ENCODE measurements around the gene CLEC5A. TPM values are rescaled to one million over a fixed set of nuclear protein-coding genes. Genes with fewer than 3 reads are reported as not detected.
A peak's percentile ranks its signal among the peaks of the same experiment; 100 is the strongest.

CLEC5A gene
- polyA plus RNA-seq, 6 donors from 2014 or later, result 0.08 TPM; not detected in 5

GRCh38 chr7:141974831-141975230 lies 28.1 kb upstream of the CLEC5A start:
- Mint-ChIP-seq H3K36me3 (no peaks in the 10 kb centered on the region), H3K27ac (peak overlapping the region in 2 of 6 donors; percentile 9 to 44), H3K4me1 (peaks cover 10 to 29% (median 26%) of the 10 kb centered on the region in 3 donors), H3K4me3 (no peak overlapping the region), H3K9me3 (peaks cover 0 to 9% (median 5%) of the 10 kb centered on the region in 7 donors), H3K27me3 (no peaks in the 10 kb centered on the region)
- DNase-seq, result peak; percentile 9
- no peak for ATAC-seq (ENCODE audit: low read depth in 2 of 2)

GRCh38 chr7:141973673-141974072 lies 26.9 kb upstream of the CLEC5A start, which contains the start of gene TAS2R38:
Gene TAS2R38, minus strand, starts transcription at chr7:141973773. Its CDS starts 84 bp downstream, at chr7:141973689.
- DNase-seq (no peak), ATAC-seq (ENCODE audit: low read depth in 2 of 2) (no peak)
- H3K9me3 Mint-ChIP-seq, result peaks cover 0 to 3% (median 0%) of the 10 kb centered on the region in 7 donors
- peak within 1 kb of the TSS in 5 of 6 donors; percentile 9 to 72 (median 51) for H3K27ac Mint-ChIP-seq
- H3K36me3 Mint-ChIP-seq, result no peaks in the 10 kb centered on the region
- no peaks in the 10 kb centered on the region for H3K27me3 Mint-ChIP-seq
- peaks cover 5 to 21% (median 18%) of the 10 kb centered on the region in 3 donors for H3K4me1 Mint-ChIP-seq
- peak within 1 kb of the TSS in 2 of 8 donors; percentile 5 to 7 for H3K4me3 Mint-ChIP-seq

GRCh38 chr7:141960687-141961422 lies 14.1 kb upstream of the CLEC5A start:
- H3K27ac Mint-ChIP-seq, result peak overlapping the region; percentile 38 to 92 (median 84)

GRCh38 chr7:141956084-141956483 lies 9.3 kb upstream of the CLEC5A start:
- H3K27ac Mint-ChIP-seq, result no peak overlapping the region
- H3K4me1 Mint-ChIP-seq, result peaks cover 16 to 28% (median 27%) of the 10 kb centered on the region in 3 donors
- DNase-seq, result peak; percentile 14
- peak; percentile 56 to 67 for ATAC-seq (ENCODE audit: low read depth in 2 of 2)
- peaks cover 0 to 7% (median 0%) of the 10 kb centered on the region in 7 donors for H3K9me3 Mint-ChIP-seq
- no peaks in the 10 kb centered on the region for H3K36me3 Mint-ChIP-seq
- H3K4me3 Mint-ChIP-seq, result peak overlapping the region in 3 of 8 donors; percentile 18 to 41 (median 29)
- H3K27me3 Mint-ChIP-seq, result no peaks in the 10 kb centered on the region

More at GRCh38 chr7:141960687-141961422, 14.1 kb upstream of the CLEC5A start:
- Mint-ChIP-seq H3K4me3 (peak overlapping the region in 6 of 8 donors; percentile 0 to 72 (median 36)), H3K9me3 (peaks cover 0 to 7% (median 2%) of the 10 kb centered on the region in 7 donors), H3K36me3 (no peaks in the 10 kb centered on the region), H3K27me3 (no peaks in the 10 kb centered on the region), H3K4me1 (peaks cover 18 to 27% (median 24%) of the 10 kb centered on the region in 3 donors)
- ATAC-seq (ENCODE audit: low read depth in 2 of 2), result peak; percentile 85 to 88
- peak; percentile 53 for DNase-seq

GRCh38 chr7:141954334-141954733 lies 7.6 kb upstream of the CLEC5A start:
- ATAC-seq (ENCODE audit: low read depth in 2 of 2), result no peak
- H3K27me3 Mint-ChIP-seq, result no peaks in the 10 kb centered on the region
- no peak overlapping the region for H3K27ac Mint-ChIP-seq
- peaks cover 0 to 5% (median 0%) of the 10 kb centered on the region in 7 donors for H3K9me3 Mint-ChIP-seq
- no peak for DNase-seq
- no peak overlapping the region for H3K4me3 Mint-ChIP-seq
- H3K36me3 Mint-ChIP-seq, result no peaks in the 10 kb centered on the region
- H3K4me1 Mint-ChIP-seq, result peaks cover 4 to 14% (median 13%) of the 10 kb centered on the region in 3 donors

GRCh38 chr7:141952461-141952860 lies 5.7 kb upstream of the CLEC5A start:
- Mint-ChIP-seq H3K36me3 (no peaks in the 10 kb centered on the region), H3K27me3 (no peaks in the 10 kb centered on the region), H3K27ac (no peak overlapping the region), H3K9me3 (peaks cover 0 to 4% (median 0%) of the 10 kb centered on the region in 7 donors), H3K4me1 (peaks cover 4 to 13% (median 12%) of the 10 kb centered on the region in 3 donors), H3K4me3 (no peak overlapping the region)
- DNase-seq (no peak), ATAC-seq (ENCODE audit: low read depth in 2 of 2) (no peak)

- H3K27me3 Mint-ChIP-seq, result no peaks in the 10 kb centered on the region
- H3K9me3 Mint-ChIP-seq, result no peaks in the 10 kb centered on the region
- no peak overlapping the region for H3K4me3 Mint-ChIP-seq
- peaks cover 0 to 7% (median 3%) of the 10 kb centered on the region in 3 donors for H3K4me1 Mint-ChIP-seq
- DNase-seq (no peak), ATAC-seq (ENCODE audit: low read depth in 2 of 2) (no peak)
- H3K27ac Mint-ChIP-seq, result no peak overlapping the region
- H3K36me3 Mint-ChIP-seq, result no peaks in the 10 kb centered on the region
Observed at GRCh38 chr7:141950806-141951205, 4.0 kb upstream of the CLEC5A start.

DNA sequence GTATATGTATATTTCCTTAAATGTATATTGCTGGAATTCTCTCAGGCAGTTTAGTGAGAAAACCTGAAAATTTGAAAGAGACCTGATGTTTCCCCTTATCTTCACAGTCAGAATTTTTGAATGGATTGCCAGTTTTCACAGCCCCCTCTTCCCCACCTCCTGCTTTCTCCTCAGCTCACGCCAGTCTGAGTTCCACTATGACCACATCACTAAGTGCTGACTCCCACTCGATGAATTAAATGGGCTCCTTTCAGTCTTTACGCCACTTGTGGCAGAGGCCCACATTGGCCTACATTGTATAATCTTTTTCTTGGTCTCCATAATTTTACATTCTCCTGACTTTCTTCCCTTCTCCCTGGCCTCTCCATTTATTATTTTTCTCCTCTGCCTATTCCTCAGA lies 3.1 kb upstream of the CLEC5A start:
- Mint-ChIP-seq H3K4me1 (peaks cover 0 to 10% (median 5%) of the 10 kb centered on the region in 3 donors), H3K4me3 (no peak overlapping the region), H3K27me3 (no peaks in the 10 kb centered on the region), H3K36me3 (no peaks in the 10 kb centered on the region), H3K9me3 (no peaks in the 10 kb centered on the region), H3K27ac (no peak overlapping the region)
- DNase-seq (no peak), ATAC-seq (ENCODE audit: low read depth in 2 of 2) (no peak)

- H3K27ac Mint-ChIP-seq, result no peak overlapping the region
- H3K27me3 Mint-ChIP-seq, result no peaks in the 10 kb centered on the region
- ATAC-seq (ENCODE audit: low read depth in 2 of 2), result no peak
- H3K4me1 Mint-ChIP-seq, result peaks cover 0 to 10% (median 5%) of the 10 kb centered on the region in 3 donors
- no peak overlapping the region for H3K4me3 Mint-ChIP-seq
- no peaks in the 10 kb centered on the region for H3K36me3 Mint-ChIP-seq
- no peaks in the 10 kb centered on the region for H3K9me3 Mint-ChIP-seq
- DNase-seq, result no peak
Observed at GRCh38 chr7:141949451-141949850, 2.7 kb upstream of the CLEC5A start.

DNA sequence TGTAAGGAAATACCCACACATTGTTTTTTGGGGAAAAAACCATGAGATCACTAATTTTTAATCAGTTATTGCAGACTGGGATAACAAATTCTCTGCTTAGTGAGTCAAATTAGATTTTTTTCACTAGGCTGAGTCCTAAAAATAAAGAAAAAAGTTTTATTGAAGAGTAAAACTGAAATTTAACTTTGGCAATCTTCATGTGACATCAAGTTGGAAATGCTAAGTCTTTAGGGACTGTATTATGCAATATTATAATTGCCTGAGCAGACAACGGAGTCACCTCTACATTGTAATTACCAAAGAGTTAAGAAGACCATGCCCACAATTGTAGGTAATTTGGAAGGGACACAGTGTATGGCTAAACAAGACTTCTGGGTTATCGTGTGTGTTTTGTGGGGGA lies 2.2 kb upstream of the CLEC5A start:
- ATAC-seq (ENCODE audit: low read depth in 2 of 2), result no peak
- peaks cover 0 to 10% (median 5%) of the 10 kb centered on the region in 3 donors for H3K4me1 Mint-ChIP-seq
- H3K4me3 Mint-ChIP-seq, result no peak overlapping the region
- no peaks in the 10 kb centered on the region for H3K36me3 Mint-ChIP-seq
- H3K27ac Mint-ChIP-seq, result no peak overlapping the region
- H3K9me3 Mint-ChIP-seq, result no peaks in the 10 kb centered on the region
- DNase-seq, result no peak
- H3K27me3 Mint-ChIP-seq, result no peaks in the 10 kb centered on the region

DNA sequence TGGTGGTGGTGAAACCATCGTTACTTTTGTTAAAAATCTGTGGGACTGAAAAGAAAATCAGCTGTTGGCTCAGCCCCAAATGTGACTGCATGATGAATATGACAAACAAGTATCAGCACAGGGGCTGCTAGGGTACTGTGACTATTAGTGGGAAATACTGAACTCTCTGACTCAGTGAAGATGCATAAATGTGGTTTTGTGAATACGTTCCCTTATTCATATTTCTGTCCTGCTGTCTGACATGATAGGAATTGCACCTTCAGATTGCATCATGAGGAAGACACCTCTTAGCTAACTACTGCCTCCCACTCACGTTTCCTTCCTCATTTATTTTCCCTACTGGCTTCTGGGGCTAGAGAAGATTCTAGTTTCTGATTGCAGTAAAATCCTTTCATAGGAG lies 1.4 kb downstream of the CLEC5A start:
- DNase-seq, result no peak
- Mint-ChIP-seq H3K4me1 (peaks cover 0 to 10% (median 5%) of the 10 kb centered on the region in 3 donors), H3K27ac (no peak overlapping the region), H3K9me3 (peaks cover 5 to 27% (median 19%) of the 10 kb centered on the region in 7 donors), H3K4me3 (no peak overlapping the region), H3K27me3 (no peaks in the 10 kb centered on the region), H3K36me3 (peaks cover 6 to 11% of the 10 kb centered on the region in 2 donors)
- peak in 1 of 2 donors; percentile 25 for ATAC-seq (ENCODE audit: low read depth in 2 of 2)

DNA sequence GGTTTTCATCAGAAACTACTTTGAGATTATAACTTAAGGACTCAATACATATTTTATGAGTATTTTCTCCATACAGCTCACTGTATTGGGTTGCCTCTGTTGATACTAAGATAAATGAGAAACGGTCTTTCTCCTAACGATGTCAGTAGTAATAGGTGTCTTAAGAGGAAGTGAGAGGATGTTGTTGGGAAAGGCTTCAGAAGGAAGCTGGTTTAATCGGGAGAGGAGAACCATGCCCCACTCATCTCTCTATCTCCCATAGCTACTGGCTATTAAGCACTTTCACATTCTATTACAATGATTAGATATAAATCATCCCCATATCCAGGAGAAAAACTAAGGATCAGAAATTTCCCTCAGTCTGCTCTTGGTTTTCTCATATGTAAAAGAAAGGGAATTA lies 2.0 kb downstream of the CLEC5A start:
- Mint-ChIP-seq H3K36me3 (peaks cover 6 to 14% of the 10 kb centered on the region in 2 donors), H3K27ac (no peak overlapping the region), H3K27me3 (no peaks in the 10 kb centered on the region), H3K4me3 (no peak overlapping the region), H3K9me3 (peaks cover 8 to 33% (median 24%) of the 10 kb centered on the region in 7 donors), H3K4me1 (peaks cover 0 to 10% (median 5%) of the 10 kb centered on the region in 3 donors)
- no peak for DNase-seq
- ATAC-seq (ENCODE audit: low read depth in 2 of 2), result no peak

GRCh38 chr7:141943846-141944245 lies 2.9 kb downstream of the CLEC5A start:
- H3K4me1 Mint-ChIP-seq, result peaks cover 0 to 10% (median 5%) of the 10 kb centered on the region in 3 donors

GRCh38 chr7:141941075-141941474 lies 5.7 kb downstream of the CLEC5A start:
- Mint-ChIP-seq H3K9me3 (peaks cover 18 to 44% (median 30%) of the 10 kb centered on the region in 7 donors), H3K4me3 (no peak overlapping the region), H3K27me3 (no peaks in the 10 kb centered on the region), H3K4me1 (peaks cover 0 to 10% (median 5%) of the 10 kb centered on the region in 3 donors), H3K27ac (no peak overlapping the region), H3K36me3 (peaks cover 6 to 14% of the 10 kb centered on the region in 2 donors)
- DNase-seq (no peak), ATAC-seq (ENCODE audit: low read depth in 2 of 2) (no peak)

More at GRCh38 chr7:141943846-141944245, 2.9 kb downstream of the CLEC5A start:
- H3K27me3 Mint-ChIP-seq, result no peaks in the 10 kb centered on the region
- ATAC-seq (ENCODE audit: low read depth in 2 of 2) (no peak), DNase-seq (no peak)
- H3K27ac Mint-ChIP-seq, result no peak overlapping the region
- no peak overlapping the region for H3K4me3 Mint-ChIP-seq
- H3K9me3 Mint-ChIP-seq, result peaks cover 14 to 38% (median 30%) of the 10 kb centered on the region in 7 donors
- peaks cover 6 to 14% of the 10 kb centered on the region in 2 donors for H3K36me3 Mint-ChIP-seq

Data from naive B cell (primary cell).